AG04450 (cell line): ENCODE data around the gene RBM34. TPM values are rescaled to one million over a fixed set of nuclear protein-coding genes. Genes with fewer than 3 reads are reported as not detected.
"Not testable (repeated sequence)": the region's sequence is repeated elsewhere in the genome, so short reads cannot be mapped to it uniquely, and the experiment has no call there.

Experiments used
- CTCF ChIA-PET: fragments of 300-600, 350-600 bp; formaldehyde crosslinking; extraction: SDS; loops from one replicate; lab custom pipeline; 2022; ENCODE audit warnings: antibody characterized with exemption, inconsistent platforms; lab: Charles Lee
- POLR2A ChIA-PET: fragments of 350-600 bp; formaldehyde crosslinking; extraction: SDS; loops from one replicate; lab custom pipeline; 2021; ENCODE audit warnings: antibody characterized with exemption, inconsistent platforms; lab: Yijun Ruan, JAX
- DNase-seq: peaks from one replicate; pipeline ENCODE4 v3.0.0-alpha.2; 2011; ENCODE audit warnings: low read depth, low spot score
- H3K27ac ChIP-seq: one replicate; pipeline ENCODE4 v1.5.1; 2012; ENCODE audit warnings: low read depth, low read length, control low read depth
- H3K27me3 ChIP-seq: one replicate; pipeline ENCODE4 v1.6.0; 2012; ENCODE audit warnings: low read length; ENCODE audit not compliant: control insufficient read depth, insufficient read depth
- H3K4me3 ChIP-seq: 2 replicates; pipeline ENCODE4 v1.5.1; 2011; ENCODE audit warnings: mild to moderate bottlenecking, low read depth, low read length, control low read depth
- H3K9me3 ChIP-seq: 2 replicates; pipeline ENCODE4 v1.5.1; 2012; ENCODE audit warnings: low read length; ENCODE audit not compliant: control insufficient read depth, insufficient read depth
- CTCF ChIP-seq: IDR thresholded peaks from 2 replicates; pipeline ENCODE4 v1.5.1; 2011; ENCODE audit warnings: low read depth, low read length, control low read depth, inconsistent platforms
- polyA plus RNA-seq: library from polyadenylated mRNA; depleted of rRNA; stranded (reverse); fragments of >200 nt; gene quantifications from 2 replicates; pipeline ENCODE4 v1.2.3, GENCODE V29; 2011; rRNA removed
- small RNA-seq: library from RNA; depleted of rRNA; stranded (forward); fragments of <200 nt; gene quantifications from one replicate; pipeline ENCODE3, GENCODE V24; 2012; ENCODE audit warnings: low read depth; ENCODE audit not compliant: insufficient read length

The RBM34 gene
- polyA plus RNA-seq, 1 experiment: 47.0 TPM

DNA sequence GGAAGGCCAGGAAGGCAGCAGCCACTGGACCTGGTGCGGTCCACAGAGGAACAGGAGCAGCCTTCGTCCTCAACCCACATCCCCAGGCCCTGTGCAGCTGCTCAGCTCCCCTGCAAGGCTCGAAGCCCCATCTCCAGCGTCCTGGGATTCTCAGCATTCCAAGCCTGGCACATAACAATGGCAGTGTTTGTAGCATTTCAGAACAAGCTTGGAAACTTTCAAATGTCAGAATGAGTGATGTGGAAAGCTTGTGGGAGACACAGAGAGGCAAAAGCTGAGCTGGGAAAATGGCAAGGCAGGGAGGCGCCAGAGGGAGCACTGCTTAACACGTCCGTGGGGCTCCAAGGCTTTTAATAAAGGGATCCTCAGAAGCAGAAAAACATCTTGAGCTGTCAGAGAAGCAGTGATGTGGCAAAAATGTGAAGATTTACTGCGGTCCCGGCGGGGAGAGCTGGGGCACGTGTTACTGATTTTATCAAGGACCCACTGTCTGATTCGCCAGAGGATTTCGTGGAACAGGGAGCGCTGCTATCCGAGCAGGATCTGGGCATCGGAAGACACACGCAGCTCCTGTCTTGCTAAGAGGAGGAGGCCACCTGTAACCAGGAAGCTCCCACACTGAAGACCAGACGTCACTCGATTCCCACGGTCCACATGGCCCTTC is 70.5 kb downstream of the RBM34 start:
- Histone ChIP-seq H3K9me3 (no peaks in the 10 kb centered on the region), H3K4me3 (no peak overlapping the region), H3K27ac (no peak overlapping the region), H3K27me3 (no peaks in the 10 kb centered on the region)
- no peak for DNase-seq
- no peak for TF ChIP-seq CTCF
- ChIA-PET POLR2A (interaction anchor here (1.2 kb wide), 1 partner anchor 120 kb away, joined by 4 read pairs; no protein-coding TSS in a partner anchor), CTCF (interaction anchor here (1.0 to 1.3 kb wide), 3 partner anchors 14 to 603 kb away, joined by 4 to 7 read pairs (median 5); no protein-coding TSS in a partner anchor)

DNA sequence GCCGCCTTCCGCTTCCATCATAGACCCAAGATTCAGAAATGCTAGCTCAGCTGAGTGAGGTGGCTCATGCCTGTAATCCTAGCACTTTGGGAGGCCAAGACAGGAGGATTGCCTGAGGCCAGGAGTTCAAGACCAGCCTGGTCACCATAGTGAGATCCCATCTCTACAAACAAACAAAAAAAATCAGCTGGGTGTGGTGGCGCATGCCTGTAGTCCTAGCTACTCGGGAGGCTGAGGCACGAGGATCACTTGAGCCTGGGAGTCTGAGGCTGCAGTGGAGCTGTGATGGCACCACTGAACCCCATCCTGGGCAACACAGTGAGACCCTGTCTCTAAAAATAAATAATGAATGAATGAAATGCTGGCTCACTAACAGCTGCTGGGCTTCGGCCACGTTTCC is 72.1 kb downstream of the RBM34 start:
- ChIA-PET CTCF (interaction anchor here (0.6 to 1.1 kb wide), 4 partner anchors 490 to 602 kb away, joined by 3 to 5 read pairs (median 3); no protein-coding TSS in a partner anchor), POLR2A (no interaction called here)

DNA sequence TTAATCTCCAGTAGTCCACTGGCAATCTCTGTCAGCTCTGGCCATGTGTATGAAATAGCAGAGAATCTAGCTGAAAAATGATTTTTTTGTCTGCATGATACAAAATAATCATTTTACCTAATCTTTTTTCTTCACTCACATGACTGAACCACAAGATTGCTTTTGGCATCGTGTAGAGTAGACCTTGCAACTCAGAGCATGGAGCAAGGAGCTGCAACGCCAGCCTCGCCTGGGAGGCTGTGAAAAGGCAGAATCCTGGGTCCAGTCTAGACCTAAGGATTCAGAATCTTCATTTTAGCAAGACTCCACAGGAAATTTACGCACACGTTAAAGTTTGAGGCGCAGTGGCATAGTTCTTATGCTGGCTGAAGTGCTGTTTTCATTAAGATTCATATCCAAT is 72.6 kb downstream of the RBM34 start:
- POLR2A ChIA-PET: no interaction called here
- DNase-seq: no peak
- no peak for TF ChIP-seq CTCF
- no peak overlapping the region for H3K4me3 ChIP-seq
- no peaks in the 10 kb centered on the region for H3K27me3 ChIP-seq
- CTCF ChIA-PET: interaction anchor here (1.0 to 1.1 kb wide), 3 partner anchors 490 to 601 kb away, joined by 3 read pairs; no protein-coding TSS in a partner anchor
- no peak overlapping the region for H3K27ac ChIP-seq
- H3K9me3 ChIP-seq: no peaks in the 10 kb centered on the region

More for the DNA sequence above, 72.1 kb downstream of the RBM34 start:
- H3K4me3 ChIP-seq: no peak overlapping the region
- no peak overlapping the region for H3K27ac ChIP-seq
- no peak for TF ChIP-seq CTCF
- no peaks in the 10 kb centered on the region for H3K27me3 ChIP-seq
- H3K9me3 ChIP-seq: no peaks in the 10 kb centered on the region
- no peak for DNase-seq

DNA sequence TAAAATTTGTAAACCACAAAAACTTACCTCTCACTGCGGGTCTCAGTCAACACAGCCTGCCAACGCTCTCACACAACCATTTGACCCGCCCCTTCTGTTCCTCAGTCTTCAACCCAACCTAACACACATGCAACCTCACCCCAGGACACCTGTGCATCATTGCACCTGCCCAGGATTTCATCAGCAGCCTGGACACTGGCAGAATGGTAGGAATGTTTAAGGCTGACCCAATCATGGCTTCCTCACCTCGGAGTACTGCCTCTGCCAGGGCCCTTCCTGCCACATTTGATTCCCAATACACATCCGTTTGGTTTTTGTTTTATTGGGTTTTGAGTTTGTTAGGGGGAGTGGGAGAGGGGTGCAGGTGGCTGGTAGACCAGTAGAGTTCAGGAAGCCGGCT is 73.1 kb downstream of the RBM34 start:
- no peaks in the 10 kb centered on the region for H3K27me3 ChIP-seq
- no peak for TF ChIP-seq CTCF
- no peak overlapping the region for H3K27ac ChIP-seq
- no peak overlapping the region for H3K4me3 ChIP-seq
- no peaks in the 10 kb centered on the region for H3K9me3 ChIP-seq
- ChIA-PET POLR2A (no interaction called here), CTCF (interaction anchor here (1.1 kb wide), 2 partner anchors 489 to 588 kb away, joined by 3 read pairs; no protein-coding TSS in a partner anchor)
- no peak for DNase-seq

GRCh38 chr1:235085411-235086117 is 75.5 kb downstream of the RBM34 start:
- CTCF ChIA-PET: interaction anchor here (0.9 to 1.2 kb wide), 2 partner anchors 29 to 599 kb away, joined by 3 to 7 read pairs; no protein-coding TSS in a partner anchor
- H3K9me3 ChIP-seq, H3K4me3 ChIP-seq, POLR2A ChIA-PET, H3K27me3 ChIP-seq, H3K27ac ChIP-seq, DNase-seq: not testable (repeated sequence)

Small RNAs within 50 kb of the gene (small RNA-seq; reads per million reads assigned to genes)
- gene AL732292.1: not detected
- gene MIR4753: 1.6 reads per million
- 6.7 reads per million, percentile 61 among the genes with 10 or more reads in this experiment for gene SNORA14B

Other genes starting within 250 kb of the RBM34 start
- 82.2 and 94.0 TPM in 2 replicates for gene TOMM20, start 32.4 kb downstream of the RBM34 start, polyA plus RNA-seq
- gene ARID4B, start 166.9 kb upstream of the RBM34 start, polyA plus RNA-seq: 13.3 and 15.6 TPM in 2 replicates
- gene GGPS1, start 167.3 kb upstream of the RBM34 start, polyA plus RNA-seq: 37.4 and 45.2 TPM in 2 replicates
- 29.9 and 36.5 TPM in 2 replicates for gene TBCE, start 206.2 kb upstream of the RBM34 start, polyA plus RNA-seq